ENCODE data around the gene NAPG.
"Not testable (repeated sequence)": the region's sequence is repeated elsewhere in the genome, so short reads cannot be mapped to it uniquely, and the experiment has no call there.

Gene NAPG

GRCh38 chr18:10514082-10514481 lies 11.7 kb upstream of the NAPG start:
- no peak for DNase-seq (ENCODE audit: low read depth)

GRCh38 chr18:10514601-10515000 lies 11.2 kb upstream of the NAPG start:
- DNase-seq (ENCODE audit: low read depth): no peak

GRCh38 chr18:10515456-10515855 lies 10.4 kb upstream of the NAPG start:
- DNase-seq (ENCODE audit: low read depth): no peak

GRCh38 chr18:10516078-10516477 lies 9.7 kb upstream of the NAPG start:
- no peak for DNase-seq (ENCODE audit: low read depth)

GRCh38 chr18:10518595-10519255 lies 7.1 kb upstream of the NAPG start:
- DNase-seq (ENCODE audit: low read depth): no peak

- DNase-seq (ENCODE audit: low read depth): no peak
These were observed 6.5 kb upstream of the NAPG start for GRCh38 chr18:10519366-10519765.

GRCh38 chr18:10519999-10520935 lies 5.6 kb upstream of the NAPG start:
- peak; percentile 37 for DNase-seq (ENCODE audit: low read depth)

- no peak for DNase-seq (ENCODE audit: low read depth)
These were observed 4.3 kb upstream of the NAPG start for GRCh38 chr18:10521566-10521965.

- DNase-seq (ENCODE audit: low read depth): no peak
These were observed 3.3 kb upstream of the NAPG start for GRCh38 chr18:10522574-10522973.

GRCh38 chr18:10523544-10523943 lies 2.3 kb upstream of the NAPG start:
- DNase-seq (ENCODE audit: low read depth): no peak

GRCh38 chr18:10524507-10525370 lies 1.1 kb upstream of the NAPG start:
- no peak for DNase-seq (ENCODE audit: low read depth)

- DNase-seq (ENCODE audit: low read depth): no peak
These were observed 496 bp upstream of the NAPG start for GRCh38 chr18:10525371-10525691.

- DNase-seq (ENCODE audit: low read depth): no peak
These were observed 728 bp downstream of the NAPG start for GRCh38 chr18:10526561-10526949.

GRCh38 chr18:10528439-10528838 lies 2.6 kb downstream of the NAPG start:
- no peak for DNase-seq (ENCODE audit: low read depth)

GRCh38 chr18:10530002-10530401 lies 4.2 kb downstream of the NAPG start:
- DNase-seq (ENCODE audit: low read depth): no peak

- peak; percentile 24 for DNase-seq (ENCODE audit: low read depth)
These were observed 5.0 kb downstream of the NAPG start for GRCh38 chr18:10530852-10531251.

GRCh38 chr18:10533111-10533510 lies 7.3 kb downstream of the NAPG start:
- no peak for DNase-seq (ENCODE audit: low read depth)

GRCh38 chr18:10536280-10536679 lies 10.5 kb downstream of the NAPG start:
- no peak for DNase-seq (ENCODE audit: low read depth)

GRCh38 chr18:10537765-10538164 lies 11.9 kb downstream of the NAPG start:
- DNase-seq (ENCODE audit: low read depth): no peak

- DNase-seq (ENCODE audit: low read depth): not testable (repeated sequence)
These were observed 13.3 kb downstream of the NAPG start for GRCh38 chr18:10539124-10539523.

- no peak for DNase-seq (ENCODE audit: low read depth)
These were observed 17.4 kb downstream of the NAPG start for GRCh38 chr18:10543277-10543676.

GRCh38 chr18:10544093-10544748 lies 18.4 kb downstream of the NAPG start:
- DNase-seq (ENCODE audit: low read depth): no peak

All from stimulated activated CD4-positive, alpha-beta T cell treated with anti-CD3 and anti-CD28 coated beads, Interleukin-2, amount 100 ng/mL, for 4 hours (primary cell).